Psoas muscle (tissue), 8 donors: ENCODE data around the gene TMEM139. TPM values are rescaled to one million over a fixed set of nuclear protein-coding genes. Genes with fewer than 3 reads are reported as not detected.

Source experiments
- ATAC-seq, 4 donors: fragments of 200-7000 bp; cut with Tn5 transposase; one replicate each; pipeline ENCODE4 v1.9.1; 2020; ENCODE audit warnings: moderate library complexity in 3 of 4, mild to moderate bottlenecking in 2 of 4
- DNase-seq, 2 donors: peaks; one replicate each; pipeline ENCODE4 v3.0.0-alpha.2; 2020
- H3K27ac ChIP-seq: fragments of 200-600 bp; one replicate; pipeline ENCODE4 v1.8.0; 2022
- H3K27me3 ChIP-seq, 3 donors: fragments of 200-600 bp in 1 of 3; one replicate each; pipeline versions ENCODE4 v1.6.1 to v1.8.0; 2013 to 2022; ENCODE audit warnings: low read length in 2 of 3, mild to moderate bottlenecking in 2 of 3, moderate library complexity in 1 of 3; ENCODE audit not compliant: insufficient read depth in 3 of 3
- H3K36me3 ChIP-seq, 2 donors: fragments of 200-600 bp in 1 of 2; one replicate each; pipeline versions ENCODE4 v1.6.1 to v1.8.0; 2013 to 2022; ENCODE audit warnings: low read depth in 1 of 2, mild to moderate bottlenecking in 1 of 2, moderate library complexity in 1 of 2; ENCODE audit not compliant: insufficient read depth in 1 of 2
- H3K4me1 ChIP-seq: fragments of 200-600 bp; one replicate; pipeline ENCODE4 v1.8.0; 2022
- H3K4me3 ChIP-seq: fragments of 200-600 bp; one replicate; pipeline ENCODE4 v1.8.0; 2022; ENCODE audit warnings: mild to moderate bottlenecking
- H3K9me3 ChIP-seq: fragments of 200-600 bp; one replicate; pipeline ENCODE4 v1.8.0; 2022
- CTCF ChIP-seq: fragments of 200-600 bp; IDR thresholded peaks from one replicate; pipeline ENCODE4 v1.8.0; 2022; ENCODE audit warnings: antibody characterized with exemption
- WGBS, 3 donors: extraction: QIAGEN DNeasy Blood & Tissue Kit; methylation state at CpG; one replicate each; pipeline versions ENCODE4 v1.1.6 to v1.1.7; 2013; 5-methylcytosine and 5-hydroxymethylcytosine counted together
- intact Hi-C, 2 donors: fragments of 100-400 bp; cut with DNase I; formaldehyde crosslinking; loops; one replicate each; pipeline versions ENCODE4 v1.11.0 to v1.14.2; 2022
- polyA plus RNA-seq, 3 donors: library from polyadenylated mRNA; stranded (reverse); fragments of 200-250 nt; gene quantifications; one replicate each; pipeline ENCODE4 v1.2.3, GENCODE V29; 2013
- total RNA-seq, 4 donors: library from RNA; stranded (reverse); fragmentation: NEBNext Ultra II Directional in 2 of 4; extraction: Animal tissue kit (Norgen Biotek cat#: 25700) in 2 of 4; gene quantifications; one replicate each; pipeline versions ENCODE4 v1.2.1 to v1.2.4, GENCODE V29; 2021 to 2023
- donor health status: healthy with polysubstance abuse.
- donor health status: DM: no; HTN: no; CAD: no; lungs with moderate emphysema.
- donor health status: Bipolar disorder and iron deficiency.
- donor health status: healthy.
- donor health status: DM: yes; HTN: yes; CAD: no.
- donor health status: DM: no; HTN: no; CAD: no.
- donor health status: DM: no; HTN: no; CAD: no.
- donor health status: DM: yes; HTN: yes; CAD: no.

The TMEM139 gene
- total and polyA plus RNA-seq, 7 donors: 0.04 to 0.43 (median 0.36) TPM; not detected in 3

- ATAC-seq: no peak
- Histone ChIP-seq H3K27ac (peak overlapping the region; percentile 86), H3K36me3 (peaks cover 0 to 21% of the 10 kb centered on the region in 2 donors), H3K4me3 (no peak overlapping the region), H3K27me3 (no peaks in the 10 kb centered on the region), H3K9me3 (no peaks in the 10 kb centered on the region), H3K4me1 (peaks cover 23% of the 10 kb centered on the region)
- intact Hi-C loops: no loop called here
- 93 to 96% (median 94%) methylated on average over 10 of the region's 10 CpGs for WGBS, 3 donors
- DNase-seq: no peak
- TF ChIP-seq CTCF: no peak
These were observed 44.9 kb downstream of the TMEM139 start for GRCh38 chr7:143329471-143330170.

DNA sequence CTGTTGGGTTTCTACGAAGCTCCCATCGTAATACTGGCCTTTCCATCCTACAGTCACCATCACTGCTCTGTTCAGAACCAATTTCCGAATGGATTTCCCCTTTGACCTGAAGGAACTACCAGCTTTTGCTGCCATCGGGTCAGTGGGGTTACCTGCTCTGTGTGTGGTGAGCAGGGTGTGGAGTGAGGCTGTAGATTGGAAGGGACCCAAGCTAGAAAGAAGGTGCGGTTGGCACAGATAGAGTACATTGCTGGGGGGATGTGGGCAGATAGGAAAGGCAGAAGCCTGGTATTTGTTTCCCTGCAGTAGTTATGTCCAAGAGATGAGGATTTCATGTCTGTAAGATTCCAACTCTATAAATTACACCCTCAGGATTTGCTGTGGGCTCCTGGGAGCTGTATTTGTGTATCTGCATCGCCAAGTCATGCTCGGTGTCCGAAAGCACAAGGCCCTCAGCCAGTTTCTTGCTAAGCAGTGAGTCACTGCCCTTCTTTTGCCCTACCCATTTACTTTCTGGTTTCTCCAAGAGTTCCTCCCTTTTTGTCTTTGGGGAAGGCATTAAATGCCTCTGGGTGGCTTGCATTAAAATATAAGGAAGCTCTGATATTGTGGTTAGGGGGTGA, 46.5 kb downstream of the TMEM139 start:
- Histone ChIP-seq H3K4me3 (no peak overlapping the region), H3K27me3 (no peaks in the 10 kb centered on the region), H3K36me3 (peaks cover 0 to 23% of the 10 kb centered on the region in 2 donors), H3K9me3 (no peaks in the 10 kb centered on the region), H3K27ac (peak overlapping the region; percentile 86), H3K4me1 (peaks cover 23% of the 10 kb centered on the region)
- ATAC-seq: peak; percentile 89 to 98 (median 94)
- 40 to 62% (median 40%) methylated on average over 8 of the region's 8 CpGs for WGBS, 3 donors
- DNase-seq: peak in 1 of 2 donors; percentile 77
- no peak for TF ChIP-seq CTCF
- intact Hi-C loops: no loop called here

GRCh38 chr7:143334244-143334643, 49.5 kb downstream of the TMEM139 start:
- Histone ChIP-seq H3K9me3 (no peaks in the 10 kb centered on the region), H3K27me3 (no peaks in the 10 kb centered on the region), H3K4me3 (no peak overlapping the region), H3K27ac (peak overlapping the region; percentile 86), H3K36me3 (peaks cover 0 to 46% of the 10 kb centered on the region in 2 donors), H3K4me1 (peaks cover 23% of the 10 kb centered on the region)
- no peak for TF ChIP-seq CTCF
- intact Hi-C loops: no loop called here
- WGBS, 3 donors: 39 to 52% (median 44%) methylated on average over 1 of the region's 1 CpG
- no peak for DNase-seq
- no peak for ATAC-seq

- H3K36me3 ChIP-seq: peaks cover 0 to 74% of the 10 kb centered on the region in 2 donors
- intact Hi-C loops: loop anchor here in 1 of 2 donors (5.0 kb wide), 1 partner anchor 40 kb away; no protein-coding TSS in a partner anchor
- DNase-seq (no peak), ATAC-seq (no peak)
- H3K27ac ChIP-seq: no peak overlapping the region
- TF ChIP-seq CTCF: no peak
- no peaks in the 10 kb centered on the region for H3K9me3 ChIP-seq
- no peak overlapping the region for H3K4me3 ChIP-seq
- peaks cover under 1% of the 10 kb centered on the region for H3K4me1 ChIP-seq
- WGBS, 3 donors: 79 to 91% (median 85%) methylated on average over 3 of the region's 3 CpGs
- H3K27me3 ChIP-seq: no peaks in the 10 kb centered on the region
These were observed 52.5 kb downstream of the TMEM139 start for GRCh38 chr7:143337216-143337615.

Other genes with a start within 250 kb of the TMEM139 start
- gene OR6V1, start 232.6 kb upstream of the TMEM139 start, total RNA-seq: not detected
- not detected for gene OR6V1, start 232.6 kb upstream of the TMEM139 start, polyA plus RNA-seq
- not detected for gene PIP, start 152.9 kb upstream of the TMEM139 start, total RNA-seq
- under 1 TPM in 1 of 3 donors, not detected in 2; 0.18 TPM for gene PIP, start 152.9 kb upstream of the TMEM139 start, polyA plus RNA-seq
- gene TAS2R39, start 101.5 kb upstream of the TMEM139 start, total RNA-seq: not detected
- under 1 TPM in 1 of 3 donors, not detected in 2; 0.10 TPM for gene TAS2R39, start 101.5 kb upstream of the TMEM139 start, polyA plus RNA-seq
- not detected for gene TAS2R40, start 62.9 kb upstream of the TMEM139 start, total RNA-seq
- not detected for gene TAS2R40, start 62.9 kb upstream of the TMEM139 start, polyA plus RNA-seq
- 100 to 1,000 TPM in 1 of 4 donors, 10 to 100 TPM in 3; 65.1 to 129 (median 92.6) TPM for gene GSTK1, start 21.5 kb upstream of the TMEM139 start, total RNA-seq
- 100 to 1,000 TPM in 1 of 3 donors, 10 to 100 TPM in 2; 79.8 to 109 (median 93.9) TPM for gene GSTK1, start 21.5 kb upstream of the TMEM139 start, polyA plus RNA-seq
- 1 to 10 TPM; 3.2 to 7.6 (median 4.7) TPM for gene CASP2, start 3.4 kb downstream of the TMEM139 start, total RNA-seq
- gene CASP2, start 3.4 kb downstream of the TMEM139 start, polyA plus RNA-seq: 1 to 10 TPM; 1.4 to 4.3 (median 2.0) TPM
- gene CLCN1, start 31.2 kb downstream of the TMEM139 start, total RNA-seq: 10 to 100 TPM in 1 of 4 donors, 1 to 10 TPM in 3; 2.9 to 10.9 (median 6.7) TPM
- 1 to 10 TPM in 2 of 3 donors, under 1 TPM in 1; 0.73 to 5.5 (median 1.3) TPM for gene CLCN1, start 31.2 kb downstream of the TMEM139 start, polyA plus RNA-seq
- 1 to 10 TPM in 1 of 4 donors, under 1 TPM in 3; 0.25 to 1.0 (median 0.61) TPM for gene FAM131B, start 77.8 kb downstream of the TMEM139 start, total RNA-seq
- gene FAM131B, start 77.8 kb downstream of the TMEM139 start, polyA plus RNA-seq: under 1 TPM; 0.13 to 0.27 (median 0.21) TPM
- gene ZYX, start 96.4 kb downstream of the TMEM139 start, total RNA-seq: 100 to 1,000 TPM in 2 of 4 donors, 10 to 100 TPM in 2; 60.4 to 134 (median 96.0) TPM
- gene ZYX, start 96.4 kb downstream of the TMEM139 start, polyA plus RNA-seq: 100 to 1,000 TPM in 1 of 3 donors, 10 to 100 TPM in 2; 34.4 to 215 (median 57.6) TPM
- gene EPHA1, start 123.9 kb downstream of the TMEM139 start, total RNA-seq: under 1 TPM in 2 of 4 donors, not detected in 2; 0.28 to 0.38 TPM
- gene EPHA1, start 123.9 kb downstream of the TMEM139 start, polyA plus RNA-seq: under 1 TPM in 2 of 3 donors, not detected in 1; 0.07 to 0.12 TPM
- not detected for gene TAS2R60, start 158.5 kb downstream of the TMEM139 start, total RNA-seq
- not detected for gene TAS2R60, start 158.5 kb downstream of the TMEM139 start, polyA plus RNA-seq
- not detected for gene TAS2R41, start 192.9 kb downstream of the TMEM139 start, total RNA-seq
- gene TAS2R41, start 192.9 kb downstream of the TMEM139 start, polyA plus RNA-seq: not detected